Heart left ventricle (tissue), 16 donors: ENCODE results near the gene SLX9. TPM values are rescaled to one million over a fixed set of nuclear protein-coding genes. Genes with fewer than 3 reads are reported as not detected.

ENCODE experiments used
- ATAC-seq, 4 donors: fragments of 200-7000 bp; cut with Tn5 transposase; one replicate each; pipeline ENCODE4 v1.9.1; 2020 to 2022; ENCODE audit warnings: moderate library complexity in 4 of 4, mild to moderate bottlenecking in 3 of 4, moderate number of reproducible peaks in 1 of 4
- DNase-seq, 5 donors: peaks; one replicate each; pipeline ENCODE4 v3.0.0-alpha.2; 2020
- H3K27ac ChIP-seq, 12 donors: fragments of 200-600 bp; sonication (generic) in 4 of 12; one replicate each; pipeline versions ENCODE4 v1.5.0 to v1.8.0; 2016 to 2022; ENCODE audit warnings: mild to moderate bottlenecking in 2 of 12
- H3K27me3 ChIP-seq, 9 donors: fragments of 200-600 bp; sonication (generic) in 2 of 9; one replicate each; pipeline versions ENCODE4 v1.5.1 to v1.8.0; 2016 to 2022; ENCODE audit warnings: mild to moderate bottlenecking in 3 of 9
- H3K36me3 ChIP-seq, 9 donors: fragments of 200-600 bp; sonication (generic) in 2 of 9; one replicate each; pipeline versions ENCODE4 v1.5.0 to v1.8.0; 2018 to 2022; ENCODE audit warnings: mild to moderate bottlenecking in 2 of 9
- H3K4me1 ChIP-seq, 12 donors: fragments of 200-600 bp; sonication (generic) in 4 of 12; one replicate each; pipeline versions ENCODE4 v1.5.0 to v1.8.0; 2016 to 2022; ENCODE audit warnings: mild to moderate bottlenecking in 3 of 12
- H3K4me3 ChIP-seq, 12 donors: fragments of 200-600 bp; sonication (generic) in 4 of 12; one replicate each; pipeline versions ENCODE4 v1.5.0 to v1.8.0; 2017 to 2022; ENCODE audit warnings: mild to moderate bottlenecking in 9 of 12, moderate library complexity in 4 of 12
- H3K9me3 ChIP-seq, 12 donors: fragments of 200-600 bp; sonication (generic) in 4 of 12; one replicate each; pipeline versions ENCODE4 v1.5.0 to v1.8.0; 2016 to 2022; ENCODE audit warnings: mild to moderate bottlenecking in 1 of 12
- CTCF ChIP-seq, 12 donors: fragments of 200-600 bp; sonication (generic) in 4 of 12; IDR thresholded peaks; one replicate each; pipeline versions ENCODE4 v1.5.0 to v1.8.0; 2018 to 2022; ENCODE audit warnings: antibody characterized with exemption in 12 of 12, mild to moderate bottlenecking in 5 of 12
- POLR2A ChIP-seq, 2 donors: fragments of 450-650 bp; IDR thresholded peaks; one replicate each; pipeline ENCODE4 v1.6.1; 2017; ENCODE audit warnings: antibody characterized with exemption in 2 of 2, mild to moderate bottlenecking in 2 of 2, moderate library complexity in 2 of 2
- WGBS, 4 donors: extraction: QIAGEN DNeasy Blood & Tissue Kit in 2 of 4; methylation state at CpG; one replicate each; pipeline versions ENCODE4 v1.1.5 to v1.1.7; 2013 to 2018; 5-methylcytosine and 5-hydroxymethylcytosine counted together
- intact Hi-C, 10 donors: fragments of 100-400 bp; cut with DNase I; formaldehyde crosslinking; loops; one replicate each; pipeline versions ENCODE4 v1.11.1 to v1.14.2; 2022
- polyA plus RNA-seq, 2 donors: library from polyadenylated mRNA; stranded (reverse); fragments of 200-250 nt; gene quantifications; one replicate each; pipeline ENCODE4 v1.2.3, GENCODE V29; 2013
- total RNA-seq, 9 donors: library from RNA; depleted of rRNA in 2 of 9; stranded (reverse); fragments of >200 nt in 2 of 9; fragmentation: NEBNext Ultra II Directional in 3 of 9; extraction: Animal tissue kit (Norgen Biotek cat#: 25700) in 3 of 9; gene quantifications; one replicate each; pipeline versions ENCODE4 v1.1.0 to v1.2.4, GENCODE V29; 2016 to 2023
- donor health status: ischemic (EF 13 %, LVEDD 7.1; RV severe dilation, severe dysfunction).
- donor health status: healthy with polysubstance abuse.
- donor health status: DM: no; HTN: yes; CAD: no.
- donor health status: DM: no; HTN: no; CAD: no.
- donor health status: ischemic (EF 25% LVEDD 6.9; RV normal size, moderate dysfunction).
- donor health status: ischemic (EF 25% LVEDD 5.7; RV mildly dilated, moderate dysfunction).
- donor health status: healthy.
- donor health status: DM: yes; HTN: yes; CAD: no.
- donor health status: ischemic (EF 35%, LVEDD 5.7; RV mildly dilated, moderate dysfunction).
- donor health status: nonischemic (EF 11% LVEDD 7.7; RV severe dilation, severe dysfunction).
- donor health status: DM: yes; HTN: yes; CAD: no.
- donor health status: PGD.
- donor health status: ischemic (EF 29% LVEDD 5.4; RV normal size, mild dysfunction).
- donor health status: nonischemic (EF 23%, LVEDD 6.1; RV moderate dilation, normal function).

The SLX9 gene
- total and polyA plus RNA-seq, 11 donors, result 38.5 to 77.8 (median 49.1) TPM

GRCh38 chr21:44942566-44942965 lies 2.7 kb downstream of the SLX9 start:
- no peak for DNase-seq
- intact Hi-C loops, result loop anchor here in 3 of 10 donors (10.0 kb wide), 3 partner anchors 332 to 492 kb away; partner anchors contain the start of gene POFUT2 (in 1 of the 3)
- ATAC-seq, result no peak
- no peak for TF ChIP-seq POLR2A (IDR thresholded peaks at IDR 0.05)
- no peak for TF ChIP-seq CTCF (IDR thresholded peaks at IDR 0.05)
- Histone ChIP-seq H3K27me3 (no peaks in the 10 kb centered on the region), H3K4me1 (peaks cover 0 to 62% (median 41%) of the 10 kb centered on the region in 12 donors), H3K9me3 (no peaks in the 10 kb centered on the region), H3K36me3 (peaks cover 0 to 28% (median 19%) of the 10 kb centered on the region in 9 donors), H3K4me3 (no peak overlapping the region), H3K27ac (peak overlapping the region in 4 of 12 donors; percentile 13 to 88 (median 79))
- 78 to 85% (median 83%) methylated on average over 2 of the region's 2 CpGs for WGBS, 4 donors

DNA sequence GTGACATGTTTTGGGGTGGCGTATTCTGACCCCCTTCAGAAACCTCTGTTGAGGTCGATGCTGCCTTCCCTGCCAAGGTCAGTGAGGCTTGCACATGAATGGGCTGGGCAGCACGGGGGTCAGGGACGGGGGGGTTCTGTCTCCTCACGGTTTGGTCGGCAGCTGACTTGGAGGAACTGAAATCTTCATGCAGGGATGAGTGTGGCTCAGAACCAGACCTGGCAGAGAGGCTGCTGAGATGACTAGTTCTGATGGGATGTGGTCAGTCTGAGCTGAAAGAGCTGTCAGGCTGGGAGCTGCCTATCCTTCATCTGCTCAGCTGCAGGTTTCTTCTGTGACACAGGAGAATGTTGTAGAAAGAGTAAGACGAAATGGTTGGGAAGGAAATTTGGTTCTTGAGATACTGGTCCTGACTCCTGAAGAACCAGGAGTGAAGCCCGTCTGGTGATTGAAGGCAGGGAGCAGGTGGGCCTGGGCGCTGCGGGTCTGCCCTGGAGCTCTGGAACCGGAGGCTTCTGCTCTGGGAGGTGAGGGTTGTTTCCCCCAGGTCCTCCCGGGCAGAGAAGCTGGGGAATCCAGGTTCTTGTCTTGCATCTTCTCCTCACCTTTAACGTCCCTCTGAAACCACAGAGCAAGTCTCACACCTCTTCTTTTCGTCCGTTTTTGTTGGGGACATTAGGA lies 3.3 kb downstream of the SLX9 start:
- Histone ChIP-seq H3K4me1 (peaks cover 0 to 66% (median 43%) of the 10 kb centered on the region in 12 donors), H3K27me3 (no peaks in the 10 kb centered on the region), H3K9me3 (no peaks in the 10 kb centered on the region), H3K36me3 (peaks cover 0 to 28% (median 19%) of the 10 kb centered on the region in 9 donors), H3K4me3 (no peak overlapping the region), H3K27ac (peak overlapping the region in 1 of 12 donors; percentile 88)
- no peak for ATAC-seq
- DNase-seq, result peak in 1 of 5 donors; percentile 35
- intact Hi-C loops, result loop anchor here in 3 of 10 donors (10.0 kb wide), 3 partner anchors 332 to 492 kb away; partner anchors contain the start of gene POFUT2 (in 1 of the 3)
- no peak for TF ChIP-seq POLR2A (IDR thresholded peaks at IDR 0.05)
- TF ChIP-seq CTCF (IDR thresholded peaks at IDR 0.05), result no peak
- WGBS, 4 donors, result 77 to 89% (median 84%) methylated on average over 15 of the region's 15 CpGs

DNA sequence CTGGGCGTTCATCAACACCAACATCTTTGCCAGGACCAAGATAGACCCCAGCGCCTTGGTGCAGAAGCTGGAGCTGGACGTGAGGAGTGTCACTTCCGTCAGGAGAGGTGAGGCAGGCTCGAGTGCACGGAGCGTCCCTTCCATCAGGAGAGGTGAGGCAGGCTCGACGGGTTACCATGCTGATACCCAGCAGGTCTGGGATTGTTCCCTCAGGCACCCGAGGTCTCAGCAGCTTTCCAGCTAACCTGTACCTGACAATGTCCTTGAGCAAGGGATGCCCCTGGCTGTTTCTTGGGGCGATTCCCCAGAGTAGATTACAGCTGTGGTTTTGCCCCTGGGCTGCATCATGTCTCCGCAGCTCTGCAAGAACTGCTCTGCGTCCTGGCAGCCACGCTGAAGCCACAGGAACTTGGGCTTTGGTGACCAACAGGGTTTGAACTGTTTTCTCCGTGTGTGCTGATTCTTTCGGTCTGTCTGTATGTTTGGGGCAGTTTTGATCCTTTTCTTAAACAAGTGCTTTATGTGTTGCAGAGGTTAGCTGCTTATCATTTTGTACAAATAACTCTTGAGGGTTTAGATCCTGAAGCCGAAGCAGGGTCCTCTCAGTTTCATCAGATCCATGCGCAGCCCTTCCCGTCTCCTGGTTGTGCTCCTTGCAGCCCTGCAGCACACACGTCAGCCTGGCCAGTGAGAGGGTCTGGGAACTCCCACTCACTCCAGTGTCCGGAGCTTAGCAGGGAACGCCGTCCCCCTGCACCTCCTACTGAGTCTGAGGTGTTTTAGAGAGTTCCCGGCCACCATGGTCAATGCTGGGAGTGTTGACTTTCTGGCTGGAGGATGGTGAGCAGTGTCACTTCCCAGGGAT lies 4.1 kb downstream of the SLX9 start:
- Histone ChIP-seq H3K4me1 (peaks cover 0 to 69% (median 42%) of the 10 kb centered on the region in 12 donors), H3K4me3 (no peak overlapping the region), H3K27ac (no peak overlapping the region), H3K36me3 (peaks cover 0 to 28% (median 19%) of the 10 kb centered on the region in 9 donors), H3K27me3 (no peaks in the 10 kb centered on the region), H3K9me3 (no peaks in the 10 kb centered on the region)
- TF ChIP-seq CTCF (IDR thresholded peaks at IDR 0.05), result no peak
- peak in 1 of 5 donors; percentile 34 for DNase-seq
- intact Hi-C loops, result loop anchor here in 3 of 10 donors (10.0 kb wide), 3 partner anchors 331 to 491 kb away; partner anchors contain the start of gene POFUT2 (in 1 of the 3)
- WGBS, 4 donors, result 81 to 92% (median 90%) methylated on average over 20 to 24 of the region's 24 CpGs
- ATAC-seq, result no peak
